Trophoblast cell (in vitro differentiated cells and primary cell): ENCODE data around the gene TMA7.

ENCODE experiments used
- DNase-seq, 2 donors: peaks; one replicate each; pipeline ENCODE4 v3.0.0-alpha.2; 2016
- H2AFZ ChIP-seq: 2 replicates; pipeline ENCODE4 v1.6.1; 2013; ENCODE audit warnings: low read length, moderate library complexity, mild to moderate bottlenecking; ENCODE audit not compliant: insufficient read depth, poor library complexity
- H2AK5ac ChIP-seq: 2 replicates; pipeline ENCODE4 v1.6.1; 2013; ENCODE audit warnings: mild to moderate bottlenecking, low read length
- H2BK120ac ChIP-seq: 2 replicates; pipeline ENCODE4 v1.6.1; 2013; ENCODE audit warnings: low read length, mild to moderate bottlenecking, moderate library complexity; ENCODE audit not compliant: insufficient read depth, poor library complexity
- H2BK12ac ChIP-seq: 2 replicates; pipeline ENCODE4 v1.6.1; 2013; ENCODE audit warnings: mild to moderate bottlenecking, low read length, moderate library complexity
- H2BK5ac ChIP-seq: 2 replicates; pipeline ENCODE4 v1.6.1; 2013; ENCODE audit warnings: low read length, low read depth, moderate library complexity, mild to moderate bottlenecking; ENCODE audit not compliant: poor library complexity
- H3K14ac ChIP-seq: 2 replicates; pipeline ENCODE4 v1.6.1; 2013; ENCODE audit warnings: mild to moderate bottlenecking, low read length
- H3K18ac ChIP-seq: 2 replicates; pipeline ENCODE4 v1.6.1; 2013; ENCODE audit warnings: mild to moderate bottlenecking, low read length
- H3K23ac ChIP-seq: 2 replicates; pipeline ENCODE4 v1.6.1; 2013; ENCODE audit warnings: low read length
- H3K27ac ChIP-seq: 2 replicates; pipeline ENCODE4 v1.5.1; 2013; ENCODE audit warnings: low read depth, mild to moderate bottlenecking, inconsistent platforms, low read length, moderate library complexity
- H3K27me3 ChIP-seq: 2 replicates; pipeline ENCODE4 v1.6.1; 2013; ENCODE audit warnings: inconsistent platforms, mild to moderate bottlenecking, low read length, moderate library complexity; ENCODE audit not compliant: insufficient read depth
- H3K36me3 ChIP-seq, 2 experiments: 1 replicate in 1 of 2; 2 replicates in 1 of 2; pipeline ENCODE4 v1.6.1; 2013; ENCODE audit warnings: low read length in 2 of 2, mild to moderate bottlenecking in 2 of 2, moderate library complexity in 1 of 2; ENCODE audit not compliant: insufficient read depth in 2 of 2, control insufficient read depth in 1 of 2
- H3K4ac ChIP-seq: 2 replicates; pipeline ENCODE4 v1.6.1; 2013; ENCODE audit warnings: low read depth, mild to moderate bottlenecking, low read length, moderate library complexity
- H3K4me1 ChIP-seq, 2 experiments: 1 replicate in 1 of 2; 2 replicates in 1 of 2; pipeline ENCODE4 v1.6.1; 2013; ENCODE audit warnings: low read length in 2 of 2, mild to moderate bottlenecking in 2 of 2, moderate library complexity in 1 of 2; ENCODE audit not compliant: insufficient read depth in 2 of 2, control insufficient read depth in 1 of 2
- H3K4me2 ChIP-seq: 2 replicates; pipeline ENCODE4 v1.6.1; 2013; ENCODE audit warnings: inconsistent platforms, mild to moderate bottlenecking, low read length, moderate library complexity
- H3K4me3 ChIP-seq: 2 replicates; pipeline ENCODE4 v1.5.1; 2013; ENCODE audit warnings: mild to moderate bottlenecking, low read depth, low read length, inconsistent platforms
- H3K79me1 ChIP-seq: one replicate; pipeline ENCODE4 v1.6.1; 2013; ENCODE audit warnings: low read length
- H3K79me2 ChIP-seq: 2 replicates; pipeline ENCODE4 v1.6.1; 2013; ENCODE audit warnings: low read length, mild to moderate bottlenecking; ENCODE audit not compliant: control insufficient read depth, insufficient read depth, poor library complexity
- H3K9ac ChIP-seq: 2 replicates; pipeline ENCODE4 v1.6.1; 2013; ENCODE audit warnings: mild to moderate bottlenecking, low read length
- H3K9me3 ChIP-seq: 2 replicates; pipeline ENCODE4 v1.6.1; 2013; ENCODE audit warnings: low read depth, mild to moderate bottlenecking, control low read depth, inconsistent platforms, low read length; ENCODE audit not compliant: insufficient read depth
- H4K12ac ChIP-seq: 2 replicates; pipeline ENCODE4 v1.6.1; 2013; ENCODE audit warnings: low read depth, mild to moderate bottlenecking, low read length, moderate library complexity
- H4K8ac ChIP-seq: 2 replicates; pipeline ENCODE4 v1.6.1; 2013; ENCODE audit warnings: low read depth, mild to moderate bottlenecking, low read length, moderate library complexity
- H4K91ac ChIP-seq: one replicate; pipeline ENCODE4 v1.6.1; 2013; ENCODE audit warnings: low read depth, mild to moderate bottlenecking, low read length, moderate library complexity
- WGBS: extraction: QIAGEN DNeasy Blood & Tissue Kit; methylation state at CpG from one replicate; pipeline ENCODE4 v1.1.7; 2013; ENCODE audit warnings: missing lambda C conversion rate; ENCODE audit not compliant: insufficient read length, insufficient coverage; ENCODE audit errors: extremely low coverage; 5-methylcytosine and 5-hydroxymethylcytosine counted together

Gene TMA7

DNA sequence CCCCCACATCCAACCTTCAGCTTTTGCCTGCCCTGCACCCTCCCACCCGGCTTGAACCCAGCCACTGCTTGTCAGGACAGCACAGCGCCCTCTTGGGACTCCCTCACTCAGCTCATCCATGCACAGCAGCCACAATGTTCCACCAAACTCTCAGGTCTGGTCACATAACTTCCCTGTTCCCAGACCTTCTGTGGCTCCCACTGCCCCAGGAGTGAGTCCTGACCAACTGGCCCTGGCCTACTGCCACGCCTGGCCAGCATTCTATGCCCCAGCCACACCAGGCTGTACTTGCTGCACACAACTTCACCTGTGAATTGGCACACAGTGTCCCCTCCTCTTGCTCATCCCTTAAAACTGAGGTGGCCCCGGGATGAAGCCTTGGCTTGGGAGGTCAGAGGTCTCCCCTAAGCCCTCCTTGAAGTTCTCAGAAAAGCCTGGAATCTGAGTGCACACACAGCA lies 31.2 kb upstream of the TMA7 start:
- no peak overlapping the region for H3K9ac ChIP-seq
- no peak overlapping the region for H2AFZ ChIP-seq
- no peak overlapping the region for H3K4me2 ChIP-seq
- H3K23ac ChIP-seq, result no peak overlapping the region
- no peak overlapping the region for H3K18ac ChIP-seq
- H3K4me1 ChIP-seq, result no peaks in the 10 kb centered on the region
- no peak overlapping the region for H3K4me3 ChIP-seq
- H3K4ac ChIP-seq, result no peak overlapping the region
- no peak overlapping the region for H3K14ac ChIP-seq
- no peaks in the 10 kb centered on the region for H3K27me3 ChIP-seq
- H3K79me1 ChIP-seq, result no peaks in the 10 kb centered on the region
- WGBS, result no CpG with 5 or more reads among the region's 4 CpGs
- no peak for DNase-seq
- peaks cover 95 to 97% of the 10 kb centered on the region in 2 experiments for H3K36me3 ChIP-seq
- H2BK120ac ChIP-seq, result no peak overlapping the region
- no peak overlapping the region for H4K8ac ChIP-seq
- no peak overlapping the region for H4K91ac ChIP-seq
- no peak overlapping the region for H2BK5ac ChIP-seq
- H3K79me2 ChIP-seq, result no peaks in the 10 kb centered on the region
- no peak overlapping the region for H3K27ac ChIP-seq
- no peak overlapping the region for H2BK12ac ChIP-seq
- H4K12ac ChIP-seq, result no peak overlapping the region
- peaks cover 2% of the 10 kb centered on the region for H3K9me3 ChIP-seq
- H2AK5ac ChIP-seq, result no peak overlapping the region

DNA sequence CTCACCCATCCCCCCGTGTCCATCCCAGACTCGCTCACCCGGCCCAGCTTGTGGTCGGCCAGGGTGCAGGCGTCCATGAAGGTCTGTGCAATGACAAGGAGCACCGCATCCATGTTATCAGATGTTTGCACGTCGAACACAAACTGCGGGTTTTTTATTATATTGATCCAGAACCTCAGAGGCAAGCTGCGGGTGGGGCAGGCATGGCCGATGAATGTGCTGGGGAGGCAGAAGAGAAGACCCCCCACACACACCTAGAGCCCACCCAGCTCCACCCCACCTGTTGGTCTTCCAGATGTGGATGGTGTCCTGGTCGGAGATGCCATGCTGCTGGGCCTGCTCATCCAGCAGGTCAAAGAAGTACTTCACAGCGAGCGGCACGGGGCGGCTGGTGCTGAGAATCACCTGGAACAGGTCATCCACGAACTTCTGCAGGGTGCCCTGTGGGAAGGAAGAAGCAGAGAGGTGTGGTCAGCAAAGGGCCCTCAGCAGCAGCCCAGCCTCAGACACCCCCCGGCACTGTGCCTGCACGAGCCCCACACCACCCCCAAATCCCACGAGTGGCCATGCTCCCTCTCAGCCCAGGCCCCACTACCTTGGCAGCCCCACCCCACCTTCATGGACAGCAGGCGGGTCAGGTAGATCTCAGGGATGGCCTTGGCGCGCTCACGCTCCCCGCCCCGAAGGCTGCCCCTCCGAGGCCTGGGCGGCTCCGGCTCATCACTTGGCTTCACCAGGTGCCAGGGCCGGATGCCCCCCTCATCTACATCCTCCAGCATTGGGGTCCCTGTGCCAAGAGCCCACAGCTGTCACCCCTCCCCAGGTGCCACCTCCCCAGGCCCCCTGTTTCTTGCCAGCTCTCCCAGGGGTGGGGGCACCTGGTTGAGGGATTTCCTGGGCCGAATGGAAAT lies 30.5 kb upstream of the TMA7 start:
- Histone ChIP-seq H3K18ac (no peak overlapping the region), H2AK5ac (no peak overlapping the region), H4K12ac (no peak overlapping the region), H2BK5ac (no peak overlapping the region), H3K27ac (no peak overlapping the region), H4K91ac (no peak overlapping the region), H2BK120ac (no peak overlapping the region), H3K9me3 (peaks cover 2% of the 10 kb centered on the region), H3K79me1 (no peaks in the 10 kb centered on the region), H4K8ac (no peak overlapping the region), H3K36me3 (peaks cover 95 to 97% of the 10 kb centered on the region in 2 experiments), H3K9ac (no peak overlapping the region), H3K27me3 (no peaks in the 10 kb centered on the region), H3K4me1 (no peaks in the 10 kb centered on the region), H3K23ac (no peak overlapping the region), H2BK12ac (no peak overlapping the region), H3K79me2 (no peaks in the 10 kb centered on the region), H3K4me3 (no peak overlapping the region), H2AFZ (no peak overlapping the region), H3K4me2 (no peak overlapping the region), H3K14ac (no peak overlapping the region), H3K4ac (no peak overlapping the region)
- DNase-seq, result no peak
- WGBS, result no CpG with 5 or more reads among the region's 31 CpGs

DNA sequence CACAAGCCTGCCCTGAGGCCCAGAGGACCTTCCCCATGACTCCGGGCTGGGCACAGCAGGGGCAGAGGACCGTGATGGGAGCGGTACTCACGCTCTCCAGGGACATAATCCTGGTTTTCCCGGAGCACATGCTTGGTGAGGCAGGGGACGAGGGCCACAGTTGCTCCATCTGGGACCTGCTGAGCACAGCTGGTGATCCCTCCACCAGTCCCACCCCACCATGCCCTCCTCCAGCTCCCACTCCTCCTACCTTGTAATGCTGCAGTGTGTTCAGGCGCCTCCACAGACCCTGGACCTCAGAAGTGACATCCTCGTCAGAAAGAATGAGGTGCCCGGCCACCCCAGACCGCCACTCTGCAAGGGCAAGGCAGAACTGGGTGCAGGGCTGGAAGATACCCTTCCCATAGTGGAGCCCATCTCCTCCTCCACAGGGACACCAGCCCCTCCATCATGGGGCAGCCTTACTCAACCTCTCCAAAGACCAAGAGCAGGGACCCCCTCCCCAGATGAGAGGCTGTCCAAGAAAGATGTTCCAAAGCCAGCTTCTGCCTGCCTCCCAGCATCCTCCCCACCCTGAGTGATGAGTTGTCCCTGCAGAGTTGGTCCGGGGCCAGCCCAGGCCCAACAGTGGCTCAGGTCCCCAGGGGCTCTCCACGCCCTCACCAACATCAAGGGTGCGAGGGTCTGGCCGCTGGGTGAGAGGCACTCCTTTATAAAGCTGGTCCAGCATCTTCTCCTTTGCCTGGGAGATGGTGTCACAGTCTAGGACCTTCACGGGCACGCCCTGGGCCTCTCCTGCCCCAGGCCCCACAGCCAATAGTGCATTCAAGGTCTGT lies 29.6 kb upstream of the TMA7 start:
- H2BK5ac ChIP-seq, result no peak overlapping the region
- H3K4ac ChIP-seq, result no peak overlapping the region
- H4K8ac ChIP-seq, result no peak overlapping the region
- H3K27ac ChIP-seq, result no peak overlapping the region
- no peak overlapping the region for H3K9ac ChIP-seq
- H4K12ac ChIP-seq, result no peak overlapping the region
- H2BK12ac ChIP-seq, result no peak overlapping the region
- H2AK5ac ChIP-seq, result no peak overlapping the region
- no peaks in the 10 kb centered on the region for H3K27me3 ChIP-seq
- H3K79me2 ChIP-seq, result no peaks in the 10 kb centered on the region
- no peak overlapping the region for H2AFZ ChIP-seq
- peaks cover 95 to 97% of the 10 kb centered on the region in 2 experiments for H3K36me3 ChIP-seq
- peaks cover 2% of the 10 kb centered on the region for H3K9me3 ChIP-seq
- no peak overlapping the region for H3K23ac ChIP-seq
- no peak overlapping the region for H3K4me2 ChIP-seq
- no peaks in the 10 kb centered on the region for H3K4me1 ChIP-seq
- H4K91ac ChIP-seq, result no peak overlapping the region
- H3K4me3 ChIP-seq, result no peak overlapping the region
- no peak overlapping the region for H2BK120ac ChIP-seq
- H3K79me1 ChIP-seq, result no peaks in the 10 kb centered on the region
- WGBS, result no CpG with 5 or more reads among the region's 16 CpGs
- H3K18ac ChIP-seq, result no peak overlapping the region
- no peak overlapping the region for H3K14ac ChIP-seq
- no peak for DNase-seq

DNA sequence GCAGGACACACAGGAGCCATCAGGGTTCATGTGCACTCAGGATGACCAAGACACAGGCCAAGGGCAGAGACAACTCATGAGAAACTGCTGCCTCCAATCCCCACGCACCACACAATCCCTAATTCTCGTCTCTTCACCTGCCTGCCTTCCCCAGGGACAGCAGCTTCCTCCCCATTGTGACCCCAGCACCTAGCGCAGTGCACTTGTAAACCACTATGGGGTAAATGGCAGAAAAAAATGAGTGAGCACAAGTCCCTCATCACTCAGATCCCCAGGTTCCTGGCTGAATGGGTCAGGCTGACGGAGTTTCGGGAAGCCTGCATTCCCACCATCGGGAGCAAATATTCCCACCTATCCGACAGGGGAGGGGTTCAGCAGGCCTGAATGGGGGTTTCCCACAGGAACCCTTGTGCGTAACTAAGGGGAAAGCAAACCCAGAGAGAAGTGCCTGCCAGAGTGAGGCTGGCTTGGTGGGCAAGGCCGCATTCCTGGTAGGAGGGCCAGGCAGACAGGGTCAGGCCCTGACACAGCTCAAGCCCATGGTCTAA lies 28.9 kb upstream of the TMA7 start:
- Histone ChIP-seq H3K9ac (no peak overlapping the region), H3K18ac (no peak overlapping the region), H3K27me3 (no peaks in the 10 kb centered on the region), H3K23ac (no peak overlapping the region), H3K4me3 (no peak overlapping the region), H3K79me1 (no peaks in the 10 kb centered on the region), H3K14ac (no peak overlapping the region), H3K4me2 (no peak overlapping the region), H2BK120ac (no peak overlapping the region), H3K9me3 (peaks cover 2% of the 10 kb centered on the region), H3K36me3 (peaks cover 95 to 97% of the 10 kb centered on the region in 2 experiments), H3K4me1 (no peaks in the 10 kb centered on the region), H2BK5ac (no peak overlapping the region), H2AFZ (no peak overlapping the region), H2AK5ac (no peak overlapping the region), H3K27ac (no peak overlapping the region), H3K79me2 (no peaks in the 10 kb centered on the region), H4K8ac (no peak overlapping the region), H4K12ac (no peak overlapping the region), H2BK12ac (no peak overlapping the region), H3K4ac (no peak overlapping the region), H4K91ac (no peak overlapping the region)
- no peak for DNase-seq
- WGBS, result no CpG with 5 or more reads among the region's 9 CpGs
